ENCODE data around the gene NSD2.

Gene NSD2

DNA sequence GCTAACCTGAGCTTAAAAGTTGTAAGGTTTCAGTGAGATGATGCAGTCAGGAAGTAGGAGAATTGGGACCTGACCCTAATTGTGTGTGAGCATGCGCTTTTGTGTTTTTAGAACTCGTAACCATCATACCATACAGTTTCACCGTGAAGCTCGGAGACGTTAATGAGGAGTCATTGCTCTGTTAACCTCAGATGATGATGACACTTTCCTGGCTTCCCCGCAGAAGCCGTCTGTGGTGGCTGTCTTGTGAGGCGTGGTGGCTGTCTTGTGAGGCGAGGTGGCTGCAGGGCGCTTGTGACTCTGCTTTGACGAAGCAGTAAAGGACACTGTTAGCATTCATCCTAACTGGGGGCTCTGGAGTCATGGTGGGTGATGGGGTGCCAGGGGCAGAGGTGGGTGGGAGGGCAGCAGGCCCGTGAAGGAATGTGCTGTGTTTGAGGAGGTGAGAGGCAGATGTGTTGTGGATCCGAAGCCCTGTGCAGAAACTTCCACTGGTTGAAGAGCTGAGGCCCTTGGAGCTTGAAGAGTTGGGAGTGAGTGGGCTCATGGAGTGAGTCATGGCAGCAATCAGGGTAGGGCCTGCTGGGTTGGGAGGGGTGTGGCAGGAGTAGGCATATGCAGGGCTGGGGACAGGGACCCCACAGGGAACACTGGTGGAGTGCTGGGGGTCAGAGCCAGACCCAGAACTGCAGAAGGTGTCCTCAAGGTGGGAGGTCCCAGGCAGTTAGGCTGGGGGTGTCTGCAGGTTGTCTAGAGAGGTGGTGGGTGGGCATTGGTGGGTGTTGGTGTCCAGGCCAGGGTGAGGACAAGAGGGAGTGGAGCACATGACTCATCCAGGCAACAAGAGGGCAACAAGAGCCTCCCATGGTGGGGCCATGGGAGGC is 57.4 kb downstream of the NSD2 start (continued):
- TF ChIP-seq ZNF600 (tag by site-specific recombination; IDR thresholded peaks at IDR 0.05) = peak; percentile 69
- no peak for TF ChIP-seq ZNF585B (tag by site-specific recombination; IDR thresholded peaks at IDR 0.05)
- TF ChIP-seq, protein P1, sequence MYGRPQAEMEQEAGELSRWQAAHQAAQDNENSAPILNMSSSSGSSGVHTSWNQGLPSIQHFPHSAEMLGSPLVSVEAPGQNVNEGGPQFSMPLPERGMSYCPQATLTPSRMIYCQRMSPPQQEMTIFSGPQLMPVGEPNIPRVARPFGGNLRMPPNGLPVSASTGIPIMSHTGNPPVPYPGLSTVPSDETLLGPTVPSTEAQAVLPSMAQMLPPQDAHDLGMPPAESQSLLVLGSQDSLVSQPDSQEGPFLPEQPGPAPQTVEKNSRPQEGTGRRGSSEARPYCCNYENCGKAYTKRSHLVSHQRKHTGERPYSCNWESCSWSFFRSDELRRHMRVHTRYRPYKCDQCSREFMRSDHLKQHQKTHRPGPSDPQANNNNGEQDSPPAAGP (tag by site-specific recombination; IDR thresholded peaks at IDR 0.05) = peak; percentile 91

- H3K36me3 ChIP-seq (ENCODE audit: control insufficient read depth in 2 of 2, insufficient read depth in 1 of 2, low read length in 2 of 2) = peaks cover 0 to 77% of the 10 kb centered on the region in 2 experiments; a peak in 2 of 3 replicates
- no peak overlapping the region for H3K4me3 ChIP-seq (ENCODE audit: low read depth, low read length)
- no peaks in the 10 kb centered on the region for H3K9me3 ChIP-seq (ENCODE audit: control insufficient read depth, insufficient read depth, low read depth, low read length)
- ChIA-PET POLR2A (no interaction called here), CTCF (no interaction called here)
- TF ChIP-seq, protein P2, sequence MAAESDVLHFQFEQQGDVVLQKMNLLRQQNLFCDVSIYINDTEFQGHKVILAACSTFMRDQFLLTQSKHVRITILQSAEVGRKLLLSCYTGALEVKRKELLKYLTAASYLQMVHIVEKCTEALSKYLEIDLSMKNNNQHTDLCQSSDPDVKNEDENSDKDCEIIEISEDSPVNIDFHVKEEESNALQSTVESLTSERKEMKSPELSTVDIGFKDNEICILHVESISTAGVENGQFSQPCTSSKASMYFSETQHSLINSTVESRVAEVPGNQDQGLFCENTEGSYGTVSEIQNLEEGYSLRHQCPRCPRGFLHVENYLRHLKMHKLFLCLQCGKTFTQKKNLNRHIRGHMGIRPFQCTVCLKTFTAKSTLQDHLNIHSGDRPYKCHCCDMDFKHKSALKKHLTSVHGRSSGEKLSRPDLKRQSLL (tag by site-specific recombination; IDR thresholded peaks at IDR 0.05) = no peak
- no peak for TF ChIP-seq ZNF610 (tag by site-specific recombination; IDR thresholded peaks at IDR 0.05; ENCODE audit: borderline replicate concordance)
- no peak for TF ChIP-seq ZNF510 (tag by site-specific recombination; IDR thresholded peaks at IDR 0.05; ENCODE audit: insufficient replicate concordance)
- TF ChIP-seq ZNF785 (tag by site-specific recombination; IDR thresholded peaks at IDR 0.05) = no peak
- no peak for TF ChIP-seq ZNF791 (tag by site-specific recombination; IDR thresholded peaks at IDR 0.05)
- TF ChIP-seq ZNF311 (tag by site-specific recombination; IDR thresholded peaks at IDR 0.05; ENCODE audit: borderline replicate concordance) = no peak
- TF ChIP-seq SCRT1 (tag by site-specific recombination; IDR thresholded peaks at IDR 0.05; ENCODE audit: borderline replicate concordance) = no peak
- TF ChIP-seq BCL6B (tag by site-specific recombination; IDR thresholded peaks at IDR 0.05) = no peak
- TF ChIP-seq ZNF513 (tag by site-specific recombination; IDR thresholded peaks at IDR 0.05) = no peak
- TF ChIP-seq ZNF624 (tag by site-specific recombination; IDR thresholded peaks at IDR 0.05) = no peak
- no peaks in the 10 kb centered on the region for H3K4me1 ChIP-seq (ENCODE audit: control insufficient read depth, insufficient read depth, low read length)
- no peak overlapping the region for H3K27ac ChIP-seq (ENCODE audit: extremely low read depth, low read depth, low read length)
Measured at GRCh38 chr4:1932736-1933135, 61.5 kb downstream of the NSD2 start.

DNA sequence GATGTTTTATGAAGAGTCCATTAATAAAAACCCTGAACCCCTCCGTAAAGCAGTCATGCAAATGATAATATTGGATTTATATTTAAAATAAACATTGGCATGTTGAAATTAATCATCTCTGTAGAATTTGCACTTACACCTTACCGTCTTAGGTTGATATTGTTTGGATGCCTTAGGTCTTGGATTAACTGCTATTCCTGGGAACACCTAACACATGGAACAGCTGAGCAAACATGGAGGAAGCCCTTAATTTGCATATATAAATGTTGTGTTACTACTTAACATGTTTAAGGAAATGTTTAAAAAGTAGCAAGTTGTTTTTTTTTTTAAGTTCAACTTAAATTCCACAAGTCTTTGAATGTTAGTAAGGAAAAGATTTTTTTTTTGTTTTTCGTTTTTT is 62.5 kb downstream of the NSD2 start:
- H3K27ac ChIP-seq (ENCODE audit: extremely low read depth, low read depth, low read length) = no peak overlapping the region
- ChIA-PET POLR2A (no interaction called here), CTCF (no interaction called here)
- TF ChIP-seq ZNF777 (tag by site-specific recombination; IDR thresholded peaks at IDR 0.05; ENCODE audit: borderline replicate concordance) (no peak), ZNF155 (tag by site-specific recombination; IDR thresholded peaks at IDR 0.05) (no peak), GLIS2 (tag by site-specific recombination; IDR thresholded peaks at IDR 0.05) (no peak), KLF8 (tag by site-specific recombination; IDR thresholded peaks at IDR 0.05) (no peak), ZBTB17 (tag by site-specific recombination; IDR thresholded peaks at IDR 0.05) (no peak), ZNF645 (tag by site-specific recombination; IDR thresholded peaks at IDR 0.05) (no peak)
- H3K36me3 ChIP-seq (ENCODE audit: control insufficient read depth in 2 of 2, insufficient read depth in 1 of 2, low read length in 2 of 2) = peaks cover 0 to 73% of the 10 kb centered on the region in 2 experiments; a peak in 2 of 3 replicates
- H3K4me3 ChIP-seq (ENCODE audit: low read depth, low read length) = no peak overlapping the region
- no peaks in the 10 kb centered on the region for H3K9me3 ChIP-seq (ENCODE audit: control insufficient read depth, insufficient read depth, low read depth, low read length)
- no peaks in the 10 kb centered on the region for H3K4me1 ChIP-seq (ENCODE audit: control insufficient read depth, insufficient read depth, low read length)
